ENCODE measurements around the gene RGS7. TPM values are rescaled to one million over a fixed set of nuclear protein-coding genes. Genes with fewer than 3 reads are reported as not detected.
A peak's percentile ranks its signal among the peaks of the same experiment; 100 is the strongest.
"Not testable (repeated sequence)": the region's sequence is repeated elsewhere in the genome, so short reads cannot be mapped to it uniquely, and the experiment has no call there.

RGS7 gene
- total RNA-seq, 1 donor from 2014 or later, result not detected

DNA sequence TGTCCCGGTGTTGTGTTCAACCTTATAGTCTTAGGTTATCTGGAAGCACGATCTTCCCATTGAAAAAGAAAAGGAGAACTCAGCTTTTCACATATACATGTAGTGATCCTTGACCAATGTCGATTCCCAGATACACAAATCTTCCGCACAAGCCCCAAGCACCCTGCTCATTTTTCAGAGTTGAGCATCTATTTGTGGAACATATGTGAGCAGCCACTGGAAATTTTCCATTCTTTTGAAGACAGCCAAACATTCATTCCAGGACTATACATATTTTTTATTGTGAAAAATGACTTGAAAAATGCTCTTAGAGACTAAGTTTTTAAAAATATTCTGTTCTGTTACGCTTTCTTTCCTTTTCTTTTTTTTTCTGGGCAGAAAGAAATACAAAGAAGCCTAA lies 371.9 kb downstream of the RGS7 start:
- DNase-seq (ENCODE audit: low read depth), result no peak

DNA sequence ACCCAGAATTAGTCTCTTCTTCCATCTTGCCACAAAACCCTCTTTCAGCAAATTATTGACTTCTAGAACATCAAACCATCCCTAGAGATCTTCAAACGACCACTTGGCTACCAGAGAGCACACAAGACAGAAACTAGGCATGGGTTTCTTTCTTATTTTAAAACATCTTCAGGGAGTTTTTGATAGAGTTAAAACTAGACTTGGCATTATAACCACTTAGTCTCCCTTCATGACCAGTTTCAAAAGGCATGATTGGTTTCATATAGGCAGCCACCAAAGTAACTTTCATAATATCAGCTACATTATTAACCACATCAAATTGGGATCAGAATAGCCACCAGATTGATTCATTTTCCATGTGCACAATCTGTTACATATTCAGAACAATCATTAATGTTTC lies 376.7 kb downstream of the RGS7 start:
- DNase-seq (ENCODE audit: low read depth), result no peak

DNA sequence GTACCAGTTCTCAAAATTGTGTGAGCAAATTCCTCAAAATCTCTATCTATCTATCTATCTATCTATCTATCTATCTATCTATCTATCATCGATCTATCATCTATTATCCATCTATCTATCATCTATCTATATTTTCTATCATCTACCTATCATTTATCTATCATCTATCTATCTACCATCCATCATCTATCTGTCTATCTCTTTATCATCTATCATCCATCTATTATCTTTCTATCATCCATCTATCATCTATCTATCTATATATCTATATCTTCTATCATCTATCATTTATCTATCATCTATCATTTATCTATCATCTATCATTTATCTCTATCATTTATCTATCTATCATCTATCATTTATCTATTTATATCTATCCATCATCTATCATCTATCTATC lies 380.3 kb downstream of the RGS7 start:
- DNase-seq (ENCODE audit: low read depth), result no peak

DNA sequence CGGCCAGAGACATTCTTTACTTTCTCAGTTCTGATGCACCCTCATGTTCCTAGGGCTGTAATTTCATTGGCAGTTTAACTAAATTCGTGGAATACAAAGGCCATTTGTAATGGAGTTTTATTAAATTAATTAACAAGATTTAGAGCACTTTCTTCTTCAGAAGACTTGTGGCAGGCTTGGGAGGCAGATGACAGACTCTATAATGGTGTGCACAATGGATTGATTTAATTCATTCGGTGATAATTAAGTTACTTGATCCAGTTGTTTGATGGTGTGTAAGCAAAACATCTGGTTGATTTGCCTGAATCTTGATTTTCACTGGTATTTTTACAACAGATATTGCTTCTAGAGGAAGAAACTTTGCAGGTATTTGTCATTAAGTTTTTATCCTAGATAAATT lies 383.1 kb downstream of the RGS7 start:
- DNase-seq (ENCODE audit: low read depth), result no peak

DNA sequence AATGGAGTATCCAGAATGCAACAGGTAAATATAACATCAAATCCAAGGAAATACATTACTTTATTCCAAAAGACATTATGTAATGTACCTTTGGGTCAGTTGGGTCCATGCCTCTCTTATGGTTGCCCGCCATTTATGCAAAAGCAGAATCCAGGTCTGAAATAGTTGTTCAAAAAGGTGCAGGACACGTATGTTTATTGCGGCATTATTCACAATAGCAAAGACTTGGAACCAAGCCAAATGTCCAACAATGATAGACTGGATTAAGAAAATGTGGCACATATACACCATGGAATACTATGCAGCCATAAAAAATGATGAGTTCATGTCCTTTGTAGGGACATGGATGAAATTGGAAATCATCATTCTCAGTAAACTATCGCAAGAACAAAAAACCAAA lies 384.9 kb downstream of the RGS7 start:
- DNase-seq (ENCODE audit: low read depth), result not testable (repeated sequence)

DNA sequence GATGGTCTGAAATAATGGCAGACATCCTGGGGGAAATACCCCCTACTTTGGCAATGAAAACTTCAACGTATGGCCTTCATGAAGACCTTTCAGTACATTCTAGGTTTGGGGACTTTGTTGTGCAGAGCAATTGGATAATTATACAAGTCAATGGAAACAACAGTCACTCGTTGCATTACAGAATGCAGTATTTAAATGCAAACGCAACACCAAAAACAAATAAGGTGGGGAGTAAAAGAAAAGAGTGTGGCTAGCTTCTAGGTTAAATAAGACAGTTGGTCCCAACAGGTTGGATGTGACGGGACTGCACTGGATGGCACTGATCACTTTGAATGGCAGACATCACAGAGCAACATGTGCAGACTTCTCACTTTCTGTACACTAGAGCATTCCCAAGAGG lies 386.8 kb downstream of the RGS7 start:
- DNase-seq (ENCODE audit: low read depth), result no peak

DNA sequence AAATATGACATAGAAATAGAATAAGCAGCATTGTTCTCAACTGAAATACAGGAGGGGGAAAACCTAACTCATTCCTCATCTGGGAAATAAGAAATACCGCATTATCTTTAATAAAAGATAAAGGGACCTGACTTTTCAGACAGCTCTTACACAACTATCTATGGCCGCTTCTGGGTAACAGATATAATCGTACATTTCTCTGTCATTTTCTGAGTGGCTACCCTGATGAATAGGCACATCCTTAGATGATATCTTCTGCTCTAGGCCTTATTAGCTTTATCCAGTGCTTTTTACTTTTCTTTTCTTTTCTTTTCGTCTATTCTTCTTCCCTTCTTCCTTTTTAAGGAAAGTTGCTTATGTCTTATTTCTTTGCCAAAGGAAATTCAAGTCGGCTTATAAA lies 388.1 kb downstream of the RGS7 start:
- no peak for DNase-seq (ENCODE audit: low read depth)

DNA sequence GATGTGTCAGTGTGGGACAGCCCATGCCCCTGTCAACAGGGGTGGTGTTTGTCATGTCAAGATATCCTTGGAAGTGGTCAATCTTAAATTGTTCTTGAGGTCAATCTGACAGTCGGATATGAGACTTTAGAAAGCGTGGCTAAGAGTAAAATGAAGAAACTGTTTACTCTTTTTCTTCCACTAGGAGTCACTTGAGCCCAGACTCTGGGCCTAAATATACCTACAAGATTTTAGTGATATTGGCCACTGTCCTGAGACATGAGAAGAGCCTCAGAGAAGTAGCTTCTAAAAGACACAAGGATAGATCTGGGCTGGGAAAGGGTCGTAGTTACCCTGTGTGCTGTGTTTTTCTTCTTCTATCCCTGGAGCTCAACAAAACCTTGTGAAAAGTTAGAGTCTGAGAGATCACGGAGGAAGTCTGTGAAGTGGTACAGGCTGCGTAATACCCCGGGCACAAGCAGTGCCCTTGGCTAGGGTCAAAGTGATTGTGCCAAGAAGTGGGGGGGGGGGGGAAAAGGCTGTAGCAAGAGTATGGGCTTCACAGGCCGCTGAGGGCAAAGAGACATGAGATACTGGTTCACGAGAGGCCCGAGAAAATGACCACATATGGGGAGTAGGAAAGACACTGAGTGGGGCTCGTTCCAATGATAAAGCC lies 389.8 kb downstream of the RGS7 start:
- DNase-seq (ENCODE audit: low read depth), result no peak

DNA sequence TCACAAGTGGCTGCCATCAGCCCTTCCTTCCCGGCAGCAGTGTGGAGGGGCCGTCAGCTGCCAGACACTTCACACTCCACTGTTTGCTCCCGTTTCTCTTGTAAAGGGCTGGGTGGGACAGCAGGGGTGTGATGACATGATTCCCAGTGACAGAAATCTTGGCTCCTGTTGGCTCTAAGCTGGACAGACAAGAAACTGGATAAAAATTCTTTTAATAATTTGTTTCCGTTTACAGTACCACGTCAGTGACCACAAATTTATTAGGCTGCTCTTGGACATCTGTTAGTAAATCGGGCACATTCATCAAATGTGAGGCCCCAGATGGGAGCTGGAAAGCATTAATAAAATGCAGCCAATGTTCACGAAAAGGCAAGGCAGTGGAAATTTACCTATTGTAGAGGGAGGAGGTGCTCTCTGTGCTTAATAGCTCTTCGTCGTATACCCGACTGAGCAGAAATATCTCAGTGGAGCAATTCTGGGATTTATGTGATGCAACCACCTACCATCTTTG lies 391.4 kb downstream of the RGS7 start:
- no peak for DNase-seq (ENCODE audit: low read depth)

DNA sequence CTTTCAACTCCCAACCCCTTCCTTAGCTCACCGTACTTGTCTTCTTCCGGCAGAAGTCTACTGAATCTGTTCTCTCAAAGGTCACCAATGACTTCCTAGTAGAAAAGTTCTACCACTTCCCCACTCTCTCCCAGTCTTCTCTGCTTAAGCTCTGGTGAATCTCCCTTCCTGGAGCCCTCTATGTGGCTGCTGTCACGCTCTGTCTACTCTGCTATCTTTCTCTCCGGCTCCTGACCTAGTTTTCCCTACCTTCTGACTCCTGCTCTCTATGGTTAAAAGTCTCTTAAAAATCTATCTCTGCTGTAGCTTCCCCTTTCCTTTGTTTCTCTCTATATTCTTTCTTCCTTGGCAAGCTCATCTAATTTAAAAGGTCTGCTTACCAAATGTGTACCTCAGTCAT lies 394.9 kb downstream of the RGS7 start:
- DNase-seq (ENCODE audit: low read depth), result no peak

DNA sequence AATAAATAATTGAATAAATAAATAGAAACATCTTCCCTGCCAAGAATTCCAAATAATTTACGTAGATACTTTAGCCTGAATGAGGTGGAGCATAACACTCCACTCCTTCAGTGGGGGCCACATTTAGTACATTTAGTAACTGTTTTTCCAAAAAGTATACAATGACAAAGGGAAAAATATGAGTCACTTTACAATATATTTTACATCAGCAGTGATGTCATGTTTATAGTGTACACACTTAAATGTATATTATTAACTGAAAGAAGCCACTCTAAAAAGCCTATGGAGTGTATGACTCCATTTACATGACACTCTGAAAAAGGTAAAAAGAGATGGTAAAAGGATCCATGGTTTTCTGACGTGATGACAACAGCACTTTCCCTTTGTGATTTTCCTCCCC lies 400.6 kb downstream of the RGS7 start:
- DNase-seq (ENCODE audit: low read depth), result no peak

DNA sequence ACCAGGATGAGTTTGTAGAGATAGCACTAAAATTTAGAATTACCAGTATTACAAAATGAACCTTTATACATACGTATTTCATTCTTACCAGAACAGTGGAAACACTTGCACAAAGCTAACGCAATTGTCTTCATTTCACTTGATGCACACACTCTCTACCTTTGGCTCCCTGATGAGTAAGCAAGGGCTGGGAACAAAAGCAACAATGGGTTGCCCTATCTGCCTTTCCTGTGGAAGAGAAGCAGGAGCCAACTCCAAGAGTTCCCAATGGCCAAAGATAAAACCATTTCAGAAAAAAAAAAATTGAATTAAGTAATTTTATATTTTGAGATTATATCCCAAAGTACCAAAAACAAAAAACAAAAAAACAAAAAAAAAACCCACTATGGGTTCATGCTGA lies 401.0 kb downstream of the RGS7 start:
- DNase-seq (ENCODE audit: low read depth), result no peak

DNA sequence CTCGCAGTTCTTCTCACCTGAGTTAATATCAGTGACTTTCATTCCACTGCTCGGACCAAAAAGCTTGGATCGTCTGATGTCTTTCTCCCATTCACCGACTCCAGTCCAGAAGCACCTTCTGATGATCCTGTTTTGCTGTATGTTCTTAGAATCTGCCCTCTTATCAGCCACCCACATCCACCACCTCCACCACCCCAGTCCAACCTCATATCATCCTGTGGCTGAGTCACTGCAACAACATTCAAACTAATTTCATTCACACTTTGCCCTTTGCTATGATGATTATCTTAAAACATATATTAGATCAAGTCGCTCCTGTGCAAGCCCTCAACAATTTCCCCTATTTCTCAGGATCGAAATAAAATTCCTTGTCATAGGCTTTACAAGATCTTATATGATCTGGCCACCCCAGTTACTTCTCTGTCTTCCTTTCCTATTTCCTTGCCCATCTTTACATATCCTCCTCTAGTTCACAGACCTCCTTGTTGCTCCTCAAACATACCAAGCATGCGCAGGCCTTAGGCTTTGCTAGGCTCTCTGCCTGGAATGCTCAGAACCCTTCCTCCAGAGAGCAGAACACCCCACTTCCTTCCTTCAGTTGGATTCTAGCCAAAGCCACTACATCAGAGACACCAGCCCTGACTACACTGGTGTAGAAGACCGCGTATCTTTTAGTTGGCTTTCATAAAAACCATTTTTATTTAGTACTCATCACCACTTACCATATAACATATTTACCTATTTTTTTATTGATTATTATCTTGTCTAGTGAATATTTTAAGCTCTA lies 409.4 kb downstream of the RGS7 start:
- no peak for DNase-seq (ENCODE audit: low read depth)

DNA sequence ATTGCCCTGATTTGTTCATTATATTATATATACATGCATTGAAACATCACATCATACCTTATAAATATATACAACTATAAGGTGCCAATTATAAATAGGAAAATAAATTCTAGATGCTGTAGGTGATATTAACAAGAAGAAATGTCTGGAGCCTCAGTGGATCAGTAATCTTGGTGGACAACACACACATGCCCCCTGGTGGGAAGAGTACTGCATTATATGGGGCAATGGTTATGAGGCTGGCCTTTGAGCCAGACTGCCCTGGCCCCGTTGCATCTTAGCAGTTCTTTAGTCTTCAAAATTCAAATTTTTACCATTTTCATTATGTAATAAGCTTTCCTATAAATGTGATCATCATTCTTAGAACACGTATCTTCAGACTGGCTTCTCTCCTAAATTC lies 410.1 kb downstream of the RGS7 start:
- DNase-seq (ENCODE audit: low read depth), result peak; percentile 24

DNA sequence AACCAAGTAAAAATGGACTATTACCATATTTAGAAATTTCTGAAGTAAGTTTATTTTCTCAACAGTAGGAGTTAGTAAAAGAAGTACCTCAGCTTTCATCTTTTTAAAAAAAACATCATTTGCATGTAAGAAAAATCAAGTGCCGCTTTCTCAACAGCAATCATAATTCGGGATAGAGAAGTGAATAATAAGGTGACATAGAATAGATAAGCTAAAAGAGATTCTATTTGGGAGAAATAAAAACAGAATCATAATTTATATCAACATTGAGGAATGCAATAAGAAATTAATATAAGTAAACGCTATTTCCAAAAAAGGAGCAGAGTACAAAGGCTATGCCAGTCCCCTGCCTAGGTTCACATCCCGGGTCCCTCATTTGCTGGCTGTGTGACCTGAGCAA lies 414.1 kb downstream of the RGS7 start:
- DNase-seq (ENCODE audit: low read depth), result no peak

DNA sequence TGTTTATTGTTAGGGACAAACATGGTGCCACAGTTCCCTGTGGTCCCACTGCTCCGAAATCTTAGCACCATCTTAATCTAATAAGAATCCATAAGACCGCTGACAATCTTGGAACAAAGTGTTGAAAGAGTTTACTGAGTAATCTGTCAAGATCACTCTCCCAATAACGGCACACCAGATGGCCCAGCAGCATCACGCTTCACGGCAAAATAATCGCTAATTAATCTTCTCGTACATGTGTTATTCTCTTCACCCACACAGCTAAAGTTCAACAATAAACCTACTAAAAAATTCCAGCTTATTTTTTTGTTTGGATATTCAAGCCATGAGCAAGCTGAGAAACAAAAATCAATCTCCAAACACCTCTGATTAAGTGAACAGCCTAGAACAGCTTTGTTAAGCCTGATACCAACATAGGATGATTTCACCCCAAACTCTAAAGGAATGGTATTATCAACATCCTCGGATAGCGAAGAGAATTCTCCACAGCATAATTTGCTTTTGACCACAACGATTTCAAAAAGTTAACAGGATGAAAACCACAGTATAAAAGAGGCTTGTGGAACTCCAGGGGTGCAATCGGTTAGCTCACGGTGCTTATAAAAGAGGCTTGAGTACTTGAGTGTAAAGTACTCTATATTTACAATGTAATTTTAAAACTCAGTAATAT lies 415.2 kb downstream of the RGS7 start:
- DNase-seq (ENCODE audit: low read depth), result no peak

DNA sequence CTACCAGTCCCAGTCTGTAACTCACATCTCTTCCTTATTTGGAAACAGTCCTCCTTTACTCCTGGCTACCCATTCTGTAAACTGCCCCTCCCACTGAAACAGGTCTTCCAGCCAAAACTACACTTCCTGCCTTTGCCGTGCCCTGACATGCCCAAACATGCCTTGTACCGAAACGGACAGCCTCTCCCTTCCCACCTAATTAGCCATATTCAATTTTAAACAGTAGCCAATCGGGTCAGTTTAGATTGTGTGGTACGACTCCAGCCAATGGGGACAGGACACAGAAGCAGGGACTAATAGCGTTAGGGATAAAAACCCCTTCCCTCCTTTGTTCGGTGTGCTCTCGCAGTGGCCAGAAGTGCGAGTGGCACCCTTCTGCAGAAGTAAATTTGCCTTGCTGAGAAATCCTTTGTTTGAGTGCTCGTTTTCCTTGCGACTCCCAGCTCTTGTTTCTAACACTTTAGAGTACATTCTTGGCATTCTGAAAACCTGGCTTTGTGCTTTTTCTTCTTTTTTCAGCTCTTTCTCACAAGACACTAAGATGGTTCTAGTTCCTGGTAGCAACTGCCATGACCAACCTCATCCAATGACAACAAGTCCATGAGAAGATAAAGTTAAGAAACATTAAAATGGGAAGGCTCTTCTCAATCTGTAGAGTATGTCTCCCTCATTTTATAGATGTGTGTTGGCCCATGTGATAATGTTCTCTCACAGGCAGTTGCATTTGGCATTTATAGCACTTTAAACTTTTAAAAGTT lies 419.9 kb downstream of the RGS7 start:
- no peak for DNase-seq (ENCODE audit: low read depth)

DNA sequence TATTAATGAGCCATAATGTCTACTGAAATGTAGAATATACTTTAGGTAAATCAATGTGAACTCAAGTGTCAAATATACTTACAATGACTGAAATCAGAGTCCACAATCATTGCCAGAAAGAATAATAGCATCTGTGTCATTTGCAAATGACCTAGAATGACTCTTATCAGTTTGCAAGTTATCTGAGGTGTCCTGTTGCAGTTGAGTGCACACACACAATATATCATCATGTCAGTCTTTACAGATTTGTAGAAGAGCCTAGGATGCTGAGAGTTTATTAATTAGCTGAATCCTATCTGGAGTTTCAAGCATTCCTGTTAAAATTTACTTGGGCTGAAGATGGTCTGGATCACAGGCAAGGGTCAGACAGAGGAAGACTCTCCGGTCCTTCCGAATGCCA lies 421.1 kb downstream of the RGS7 start:
- DNase-seq (ENCODE audit: low read depth), result no peak

DNA sequence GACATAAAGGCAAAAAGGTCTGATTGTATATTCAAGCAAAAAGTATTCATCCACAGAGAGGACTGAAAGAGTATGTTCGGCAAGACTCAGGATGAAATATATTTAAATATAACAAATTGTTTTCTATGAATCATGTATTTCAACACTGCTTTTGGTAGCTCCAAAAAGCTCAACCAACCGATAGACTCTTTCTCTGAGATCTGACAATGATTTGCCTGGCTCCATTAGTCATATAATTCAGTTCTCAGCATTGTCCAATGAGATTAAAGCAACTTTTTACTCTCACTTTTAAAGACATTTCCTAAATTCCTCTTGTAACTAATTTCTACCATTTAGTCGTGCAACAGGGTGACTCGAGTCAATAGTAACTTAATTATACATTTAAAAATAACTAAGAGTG lies 426.0 kb downstream of the RGS7 start:
- peak; percentile 56 for DNase-seq (ENCODE audit: low read depth)

DNA sequence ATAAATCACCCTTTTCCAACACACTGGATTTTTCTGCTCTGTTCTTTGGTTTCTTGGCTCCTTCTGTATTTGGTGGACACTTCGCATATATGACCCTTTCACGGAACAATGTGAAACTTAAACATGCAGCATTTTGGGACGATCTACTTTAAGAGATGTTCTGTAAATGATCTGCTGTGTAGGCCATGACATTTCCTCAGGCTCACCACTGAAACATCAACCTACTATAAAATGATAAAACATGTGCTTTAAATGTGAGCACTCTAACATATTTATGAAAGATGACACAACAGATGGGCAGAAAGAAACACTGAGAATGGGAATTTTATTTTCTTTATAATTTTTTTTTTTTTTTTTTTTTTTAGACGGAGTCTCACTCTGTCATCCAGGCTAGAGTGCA lies 428.7 kb downstream of the RGS7 start:
- no peak for DNase-seq (ENCODE audit: low read depth)

DNA sequence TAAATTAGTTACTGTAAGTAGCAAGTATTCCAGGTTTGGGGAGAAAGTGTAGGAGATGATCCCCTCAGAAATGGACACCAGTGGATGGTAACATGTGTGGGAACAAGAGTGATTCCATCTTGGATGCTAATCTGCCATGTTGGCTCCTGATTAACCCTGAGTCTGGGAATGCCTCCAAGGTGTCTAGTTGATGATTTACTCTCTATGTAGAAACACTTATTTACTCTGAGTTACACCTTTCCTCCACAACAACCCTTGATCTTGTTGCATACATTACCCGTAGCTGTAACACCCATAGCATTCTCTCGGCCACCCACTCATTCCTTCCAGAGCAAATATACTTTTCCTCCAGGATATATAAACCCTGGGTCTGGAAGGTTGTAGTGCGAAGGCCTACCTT lies 429.2 kb downstream of the RGS7 start:
- DNase-seq (ENCODE audit: low read depth), result peak; percentile 76

DNA sequence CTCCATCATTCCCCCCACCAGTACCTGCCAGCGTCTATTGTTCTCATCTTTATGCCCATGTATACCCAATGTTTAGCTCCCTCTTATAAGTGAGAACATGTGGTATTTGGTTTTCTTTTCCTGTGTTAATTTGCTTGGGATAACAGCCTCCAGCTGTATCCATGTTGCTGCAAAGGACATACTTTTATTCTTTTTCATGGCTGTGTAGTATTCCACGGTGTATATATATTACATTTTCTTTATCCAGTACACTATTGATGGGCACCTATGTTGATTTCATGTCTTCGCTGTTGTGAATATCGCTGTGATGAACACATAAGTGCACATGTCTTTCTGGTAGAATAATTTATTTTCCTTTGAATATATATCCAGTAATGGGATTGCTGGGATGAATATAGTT lies 431.7 kb downstream of the RGS7 start:
- no peak for DNase-seq (ENCODE audit: low read depth)

Measured in renal cortical epithelial cell (primary cell).